WI38 (cell line): Measurements from ENCODE around the gene TMEM244.

Source experiments
- H3K4me3 ChIP-seq: 2 replicates; pipeline ENCODE4 v1.5.1; 2011; ENCODE audit warnings: low read depth, mild to moderate bottlenecking, control low read depth, low read length
- CTCF ChIP-seq: IDR thresholded peaks from 2 replicates; pipeline ENCODE4 v1.5.1; 2012; ENCODE audit warnings: low read depth, mild to moderate bottlenecking, control low read depth, low read length

TMEM244 gene

GRCh38 chr6:129853996-129854711 lies 7.0 kb downstream of the TMEM244 start:
- no peak overlapping the region for H3K4me3 ChIP-seq
- no peak for TF ChIP-seq CTCF

- no peak overlapping the region for H3K4me3 ChIP-seq
- no peak for TF ChIP-seq CTCF
These were observed 8.8 kb downstream of the TMEM244 start for GRCh38 chr6:129852257-129852858.

- no peak for TF ChIP-seq CTCF
- no peak overlapping the region for H3K4me3 ChIP-seq
These were observed 11.7 kb downstream of the TMEM244 start for GRCh38 chr6:129849456-129849855.

GRCh38 chr6:129846761-129847160 lies 14.4 kb downstream of the TMEM244 start:
- H3K4me3 ChIP-seq: no peak overlapping the region
- no peak for TF ChIP-seq CTCF

GRCh38 chr6:129845696-129846095 lies 15.4 kb downstream of the TMEM244 start:
- H3K4me3 ChIP-seq: no peak overlapping the region

GRCh38 chr6:129844118-129844891 lies 16.8 kb downstream of the TMEM244 start:
- no peak overlapping the region for H3K4me3 ChIP-seq
- TF ChIP-seq CTCF: no peak

More at GRCh38 chr6:129845696-129846095, 15.4 kb downstream of the TMEM244 start:
- TF ChIP-seq CTCF: no peak

- no peak overlapping the region for H3K4me3 ChIP-seq
- no peak for TF ChIP-seq CTCF
These were observed 17.5 kb downstream of the TMEM244 start for GRCh38 chr6:129843573-129843972.
